ENCODE results near the gene CDC6.

- TF ChIP-seq, protein P1, sequence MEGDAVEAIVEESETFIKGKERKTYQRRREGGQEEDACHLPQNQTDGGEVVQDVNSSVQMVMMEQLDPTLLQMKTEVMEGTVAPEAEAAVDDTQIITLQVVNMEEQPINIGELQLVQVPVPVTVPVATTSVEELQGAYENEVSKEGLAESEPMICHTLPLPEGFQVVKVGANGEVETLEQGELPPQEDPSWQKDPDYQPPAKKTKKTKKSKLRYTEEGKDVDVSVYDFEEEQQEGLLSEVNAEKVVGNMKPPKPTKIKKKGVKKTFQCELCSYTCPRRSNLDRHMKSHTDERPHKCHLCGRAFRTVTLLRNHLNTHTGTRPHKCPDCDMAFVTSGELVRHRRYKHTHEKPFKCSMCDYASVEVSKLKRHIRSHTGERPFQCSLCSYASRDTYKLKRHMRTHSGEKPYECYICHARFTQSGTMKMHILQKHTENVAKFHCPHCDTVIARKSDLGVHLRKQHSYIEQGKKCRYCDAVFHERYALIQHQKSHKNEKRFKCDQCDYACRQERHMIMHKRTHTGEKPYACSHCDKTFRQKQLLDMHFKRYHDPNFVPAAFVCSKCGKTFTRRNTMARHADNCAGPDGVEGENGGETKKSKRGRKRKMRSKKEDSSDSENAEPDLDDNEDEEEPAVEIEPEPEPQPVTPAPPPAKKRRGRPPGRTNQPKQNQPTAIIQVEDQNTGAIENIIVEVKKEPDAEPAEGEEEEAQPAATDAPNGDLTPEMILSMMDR (IDR thresholded peaks at IDR 0.05) = no peak
- no peak for TF ChIP-seq EZH2phosphoT487 (IDR thresholded peaks at IDR 0.05)
- TF ChIP-seq EZH2 (IDR thresholded peaks at IDR 0.05) = no peak
These were observed 56.9 kb downstream of the CDC6 start for GRCh38 chr17:40344421-40345160.
